Fibroblast of pulmonary artery (primary cell): ENCODE measurements around the gene SRRM3.
"Not testable (repeated sequence)": the region's sequence is repeated elsewhere in the genome, so short reads cannot be mapped to it uniquely, and the experiment has no call there.

ENCODE experiments used
- DNase-seq: peaks from one replicate; pipeline ENCODE4 v3.0.0-alpha.2; 2010; ENCODE audit warnings: low read depth
- H3K4me3 ChIP-seq: replicated peaks from 2 replicates; pipeline ENCODE4 v1.5.1; 2011; ENCODE audit warnings: low read depth, mild to moderate bottlenecking, control low read depth, low read length, moderate library complexity
- CTCF ChIP-seq: IDR thresholded peaks from 2 replicates; pipeline ENCODE4 v1.5.1; 2011; ENCODE audit warnings: mild to moderate bottlenecking, control low read depth, low read length, inconsistent platforms; ENCODE audit errors: missing control alignments

Gene SRRM3

DNA sequence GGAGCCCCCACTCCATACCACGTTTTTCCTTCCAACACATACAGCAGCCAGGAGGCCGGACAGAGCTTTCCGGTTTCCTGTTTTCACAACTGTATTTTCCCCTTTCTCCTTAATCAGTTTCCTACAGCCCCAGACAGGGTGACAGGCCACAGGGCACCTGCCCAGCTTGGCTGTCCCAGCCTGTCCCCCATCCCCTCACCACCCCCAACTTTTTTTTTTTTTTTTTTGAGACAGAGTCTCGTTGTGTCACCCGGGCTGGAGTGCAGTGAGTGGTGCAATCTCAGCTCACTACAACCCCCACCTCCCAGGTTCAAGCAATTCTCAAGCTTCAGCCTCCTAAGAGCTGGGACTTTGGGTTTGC is 90.5 kb downstream of the SRRM3 start:
- TF ChIP-seq CTCF, result no peak
- DNase-seq, result peak; percentile 69
- peak overlapping the region; percentile 40 for H3K4me3 ChIP-seq

- not testable (repeated sequence) for DNase-seq
These were observed 91.2 kb downstream of the SRRM3 start for GRCh38 chr7:76292911-76293310.

GRCh38 chr7:76293407-76293901 is 91.8 kb downstream of the SRRM3 start:
- no peak for DNase-seq
- no peak for TF ChIP-seq CTCF

More at GRCh38 chr7:76292911-76293310, 91.2 kb downstream of the SRRM3 start:
- H3K4me3 ChIP-seq, result not testable (repeated sequence)

DNA sequence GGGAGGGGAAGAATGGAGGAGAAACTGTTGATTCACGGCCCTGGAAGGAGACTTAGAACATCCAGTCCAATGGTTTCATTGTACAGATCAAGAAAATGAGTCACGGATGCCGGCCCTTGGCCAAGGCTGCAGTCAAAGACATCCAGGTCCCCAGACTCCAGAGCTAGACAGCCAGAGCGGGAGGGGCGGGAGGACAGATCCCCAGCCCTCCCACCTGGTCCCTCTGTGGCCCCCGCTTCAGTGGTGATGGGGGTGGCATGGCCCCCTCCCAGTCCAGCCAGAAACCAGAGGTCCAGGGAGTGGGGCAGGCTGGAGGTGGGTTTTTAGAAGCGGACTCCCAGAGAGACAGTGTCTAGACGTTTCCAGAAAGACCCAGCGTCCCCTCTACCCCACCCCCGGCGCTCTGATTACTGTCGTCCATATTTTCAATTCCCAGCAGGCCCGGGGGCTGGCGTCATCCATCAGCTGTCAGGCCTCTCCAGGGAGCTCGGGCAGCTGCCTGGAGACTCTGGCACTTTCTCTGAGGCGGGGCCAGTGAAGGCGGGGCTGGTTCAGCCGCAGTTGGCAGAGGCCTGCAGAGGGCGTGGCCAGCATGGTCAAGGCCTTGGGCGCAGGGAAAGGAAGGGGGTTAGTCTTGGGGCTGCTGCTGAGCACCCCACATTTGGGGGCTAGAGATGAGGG is 92.8 kb downstream of the SRRM3 start:
- DNase-seq, result peak; percentile 97
- TF ChIP-seq CTCF, result no peak
- H3K4me3 ChIP-seq, result peak overlapping the region; percentile 44

More at GRCh38 chr7:76293407-76293901, 91.8 kb downstream of the SRRM3 start:
- no peak overlapping the region for H3K4me3 ChIP-seq

DNA sequence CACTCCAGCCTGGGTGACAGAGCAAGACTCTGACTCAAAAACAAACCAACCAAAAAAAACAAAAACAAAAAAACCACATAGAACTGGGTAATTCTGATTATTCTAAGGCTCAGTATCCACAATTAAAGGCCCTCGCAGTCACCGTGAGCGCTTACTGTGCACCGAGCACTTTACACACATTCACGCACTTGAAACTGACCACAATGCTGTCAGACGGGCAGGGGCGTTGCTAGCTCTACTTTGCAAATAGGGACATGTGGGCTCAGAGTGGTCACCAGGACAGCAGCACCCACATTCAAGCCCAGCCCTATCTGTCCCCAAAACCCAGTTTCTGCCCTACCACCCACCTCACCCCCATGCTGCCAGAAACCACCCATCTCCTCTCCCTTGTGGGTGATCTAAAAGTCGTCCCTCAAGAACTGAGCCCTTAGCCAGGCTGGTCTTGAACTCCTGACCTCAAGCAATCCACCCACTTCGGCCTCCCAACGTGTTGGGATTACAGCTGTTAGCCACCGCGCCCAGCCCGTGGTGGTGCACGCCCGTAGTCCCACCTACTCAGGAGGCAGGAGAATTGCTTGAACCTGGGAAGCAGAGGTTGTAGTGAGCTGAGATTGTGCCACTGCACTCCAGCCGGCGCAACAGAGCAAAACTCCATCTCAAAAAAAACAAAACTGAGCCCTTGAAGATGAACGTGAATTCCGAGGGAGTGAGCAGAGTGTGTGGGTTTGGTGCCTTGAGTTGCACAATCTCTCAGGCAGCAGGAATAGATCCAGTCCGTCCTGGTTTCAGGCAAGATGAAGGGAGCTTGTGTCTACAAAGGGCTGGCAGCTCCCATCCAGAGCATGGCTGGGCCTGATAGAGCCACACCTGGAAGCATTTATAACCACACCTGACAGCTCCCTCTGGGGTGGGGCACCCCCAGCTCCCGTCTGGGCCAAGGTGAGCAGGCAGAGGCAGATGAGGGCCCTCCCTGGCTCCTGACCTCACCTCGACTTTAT is 95.3 kb downstream of the SRRM3 start:
- DNase-seq, result peak; percentile 92
- no peak for TF ChIP-seq CTCF
- no peak overlapping the region for H3K4me3 ChIP-seq

- H3K4me3 ChIP-seq, result no peak overlapping the region
- no peak for TF ChIP-seq CTCF
- DNase-seq, result peak; percentile 75
These were observed 98.6 kb downstream of the SRRM3 start for GRCh38 chr7:76300166-76300731.

GRCh38 chr7:76301000-76301399 is 99.3 kb downstream of the SRRM3 start:
- no peak overlapping the region for H3K4me3 ChIP-seq
- DNase-seq, result no peak
- TF ChIP-seq CTCF, result no peak
